Heart left ventricle (tissue), 16 donors: ENCODE data around the gene SEMA4D. TPM values are rescaled to one million over a fixed set of nuclear protein-coding genes. Genes with fewer than 3 reads are reported as not detected.

Experiments used
- ATAC-seq, 4 donors: fragments of 200-7000 bp; cut with Tn5 transposase; one replicate each; pipeline ENCODE4 v1.9.1; 2020 to 2022; ENCODE audit warnings: moderate library complexity in 4 of 4, mild to moderate bottlenecking in 3 of 4, moderate number of reproducible peaks in 1 of 4
- DNase-seq, 5 donors: peaks; one replicate each; pipeline ENCODE4 v3.0.0-alpha.2; 2020
- H3K27ac ChIP-seq, 12 donors: fragments of 200-600 bp; sonication (generic) in 4 of 12; one replicate each; pipeline versions ENCODE4 v1.5.0 to v1.8.0; 2016 to 2022; ENCODE audit warnings: mild to moderate bottlenecking in 2 of 12
- H3K27me3 ChIP-seq, 9 donors: fragments of 200-600 bp; sonication (generic) in 2 of 9; one replicate each; pipeline versions ENCODE4 v1.5.1 to v1.8.0; 2016 to 2022; ENCODE audit warnings: mild to moderate bottlenecking in 3 of 9
- H3K36me3 ChIP-seq, 9 donors: fragments of 200-600 bp; sonication (generic) in 2 of 9; one replicate each; pipeline versions ENCODE4 v1.5.0 to v1.8.0; 2018 to 2022; ENCODE audit warnings: mild to moderate bottlenecking in 2 of 9
- H3K4me1 ChIP-seq, 12 donors: fragments of 200-600 bp; sonication (generic) in 4 of 12; one replicate each; pipeline versions ENCODE4 v1.5.0 to v1.8.0; 2016 to 2022; ENCODE audit warnings: mild to moderate bottlenecking in 3 of 12
- H3K4me3 ChIP-seq, 12 donors: fragments of 200-600 bp; sonication (generic) in 4 of 12; one replicate each; pipeline versions ENCODE4 v1.5.0 to v1.8.0; 2017 to 2022; ENCODE audit warnings: mild to moderate bottlenecking in 9 of 12, moderate library complexity in 4 of 12
- H3K9me3 ChIP-seq, 12 donors: fragments of 200-600 bp; sonication (generic) in 4 of 12; one replicate each; pipeline versions ENCODE4 v1.5.0 to v1.8.0; 2016 to 2022; ENCODE audit warnings: mild to moderate bottlenecking in 1 of 12
- CTCF ChIP-seq, 12 donors: fragments of 200-600 bp; sonication (generic) in 4 of 12; IDR thresholded peaks; one replicate each; pipeline versions ENCODE4 v1.5.0 to v1.8.0; 2018 to 2022; ENCODE audit warnings: antibody characterized with exemption in 12 of 12, mild to moderate bottlenecking in 5 of 12
- POLR2A ChIP-seq, 2 donors: fragments of 450-650 bp; IDR thresholded peaks; one replicate each; pipeline ENCODE4 v1.6.1; 2017; ENCODE audit warnings: antibody characterized with exemption in 2 of 2, mild to moderate bottlenecking in 2 of 2, moderate library complexity in 2 of 2
- WGBS, 4 donors: extraction: QIAGEN DNeasy Blood & Tissue Kit in 2 of 4; methylation state at CpG; one replicate each; pipeline versions ENCODE4 v1.1.5 to v1.1.7; 2013 to 2018; 5-methylcytosine and 5-hydroxymethylcytosine counted together
- intact Hi-C, 10 donors: fragments of 100-400 bp; cut with DNase I; formaldehyde crosslinking; loops; one replicate each; pipeline versions ENCODE4 v1.11.1 to v1.14.2; 2022
- polyA plus RNA-seq, 2 donors: library from polyadenylated mRNA; stranded (reverse); fragments of 200-250 nt; gene quantifications; one replicate each; pipeline ENCODE4 v1.2.3, GENCODE V29; 2013
- total RNA-seq, 9 donors: library from RNA; depleted of rRNA in 2 of 9; stranded (reverse); fragments of >200 nt in 2 of 9; fragmentation: NEBNext Ultra II Directional in 3 of 9; extraction: Animal tissue kit (Norgen Biotek cat#: 25700) in 3 of 9; gene quantifications; one replicate each; pipeline versions ENCODE4 v1.1.0 to v1.2.4, GENCODE V29; 2016 to 2023
- donor health status: ischemic (EF 13 %, LVEDD 7.1; RV severe dilation, severe dysfunction).
- donor health status: healthy with polysubstance abuse.
- donor health status: DM: no; HTN: yes; CAD: no.
- donor health status: DM: no; HTN: no; CAD: no.
- donor health status: ischemic (EF 25% LVEDD 6.9; RV normal size, moderate dysfunction).
- donor health status: ischemic (EF 25% LVEDD 5.7; RV mildly dilated, moderate dysfunction).
- donor health status: healthy.
- donor health status: DM: yes; HTN: yes; CAD: no.
- donor health status: ischemic (EF 35%, LVEDD 5.7; RV mildly dilated, moderate dysfunction).
- donor health status: nonischemic (EF 11% LVEDD 7.7; RV severe dilation, severe dysfunction).
- donor health status: DM: yes; HTN: yes; CAD: no.
- donor health status: PGD.
- donor health status: ischemic (EF 29% LVEDD 5.4; RV normal size, mild dysfunction).
- donor health status: nonischemic (EF 23%, LVEDD 6.1; RV moderate dilation, normal function).

SEMA4D gene
- total and polyA plus RNA-seq, 11 donors, result 4.0 to 59.8 (median 20.2) TPM

DNA sequence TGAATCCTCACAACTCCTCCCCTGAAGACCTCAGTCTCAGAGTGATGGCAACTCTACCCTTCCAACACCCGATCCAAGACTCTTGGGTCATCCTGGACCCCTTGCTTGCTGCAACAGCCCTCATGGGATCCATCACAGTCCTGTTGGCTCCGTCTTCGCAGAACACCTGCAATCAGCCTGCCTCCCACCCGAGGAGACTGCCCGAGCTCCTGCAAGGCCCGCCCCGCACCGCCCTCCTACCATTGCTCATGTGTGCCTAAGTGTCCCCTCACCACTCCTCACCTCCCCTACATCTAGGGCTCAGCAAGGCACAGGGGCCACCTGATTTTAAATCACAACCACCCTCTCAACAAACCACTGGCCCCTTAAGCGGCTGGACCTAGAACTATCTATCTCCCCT lies 5.3 kb downstream of the SEMA4D start:
- no peak for ATAC-seq

GRCh38 chr9:89491694-89492093 lies 6.2 kb downstream of the SEMA4D start:
- H3K4me1 ChIP-seq, result peaks cover 0 to 87% (median 4%) of the 10 kb centered on the region in 12 donors
- WGBS, 4 donors, result 90 to 98% (median 91%) methylated on average over 9 of the region's 9 CpGs
- peaks cover 0 to 2% (median 0%) of the 10 kb centered on the region in 12 donors for H3K9me3 ChIP-seq
- no peaks in the 10 kb centered on the region for H3K36me3 ChIP-seq
- H3K27ac ChIP-seq, result no peak overlapping the region
- no peak for DNase-seq
- no peak for ATAC-seq
- H3K27me3 ChIP-seq, result no peaks in the 10 kb centered on the region
- intact Hi-C loops, result no loop called here
- no peak overlapping the region for H3K4me3 ChIP-seq
- TF ChIP-seq POLR2A (IDR thresholded peaks at IDR 0.05) (no peak), CTCF (IDR thresholded peaks at IDR 0.05) (no peak)

More for the DNA sequence above, 5.3 kb downstream of the SEMA4D start:
- TF ChIP-seq CTCF (IDR thresholded peaks at IDR 0.05), result no peak
- no peak for TF ChIP-seq POLR2A (IDR thresholded peaks at IDR 0.05)
- DNase-seq, result no peak
- Histone ChIP-seq H3K9me3 (no peaks in the 10 kb centered on the region), H3K27ac (no peak overlapping the region), H3K4me1 (peaks cover 0 to 84% (median 8%) of the 10 kb centered on the region in 12 donors), H3K36me3 (no peaks in the 10 kb centered on the region), H3K27me3 (no peaks in the 10 kb centered on the region), H3K4me3 (no peak overlapping the region)
- intact Hi-C loops, result no loop called here
- 94 to 98% (median 97%) methylated on average over 9 of the region's 9 CpGs for WGBS, 4 donors

DNA sequence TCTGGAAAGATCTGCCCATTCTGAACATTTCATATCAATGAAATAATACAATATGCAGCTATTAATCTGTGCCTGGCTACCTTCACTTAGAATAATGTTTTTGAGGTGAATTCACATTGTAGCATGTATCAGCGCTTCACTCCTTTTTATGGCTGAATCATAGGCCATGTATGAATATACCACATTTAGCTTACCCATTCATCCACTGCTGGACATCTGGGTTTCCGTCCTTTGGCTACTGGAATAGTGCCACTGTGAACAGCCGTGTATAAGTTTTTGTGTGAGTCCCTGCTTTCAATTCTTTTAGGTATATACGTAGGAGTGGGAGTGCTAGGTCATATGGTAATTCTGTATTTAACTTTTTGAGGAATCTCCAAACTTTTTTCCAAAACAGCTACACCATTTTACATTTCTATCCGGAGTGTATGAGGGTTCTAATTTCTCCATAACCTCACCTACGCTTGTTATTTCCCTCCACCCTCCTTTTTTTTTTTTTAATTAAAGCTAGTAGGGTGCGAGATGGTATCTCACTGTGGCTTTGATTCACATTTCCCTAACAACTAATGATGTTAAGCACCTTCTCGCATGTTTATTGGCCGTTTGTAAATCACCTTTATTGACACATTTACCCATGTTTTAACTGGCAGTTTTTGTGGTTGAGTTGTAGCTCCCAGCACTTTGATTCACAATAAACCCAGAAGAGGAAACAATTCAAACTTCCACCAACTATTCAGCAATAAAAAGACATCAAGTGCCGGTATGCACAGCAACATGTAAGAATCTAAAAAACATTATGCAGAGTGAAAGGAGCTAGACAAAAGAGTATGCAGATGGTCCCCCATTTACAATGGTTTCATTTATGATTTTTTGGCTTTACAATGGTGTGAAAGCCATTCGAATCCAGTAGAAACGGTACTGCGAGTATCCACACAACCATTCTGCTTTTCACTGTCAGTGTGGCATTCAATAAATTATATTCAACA lies 8.1 kb downstream of the SEMA4D start:
- peaks cover 0 to 11% (median 0%) of the 10 kb centered on the region in 12 donors for H3K9me3 ChIP-seq
- peaks cover 0 to 88% (median 0%) of the 10 kb centered on the region in 12 donors for H3K4me1 ChIP-seq
- 79 to 85% (median 83%) methylated on average over 13 of the region's 13 CpGs for WGBS, 4 donors
- H3K27ac ChIP-seq, result no peak overlapping the region
- intact Hi-C loops, result no loop called here
- H3K27me3 ChIP-seq, result no peaks in the 10 kb centered on the region
- TF ChIP-seq CTCF (IDR thresholded peaks at IDR 0.05) (no peak), POLR2A (IDR thresholded peaks at IDR 0.05) (no peak)
- H3K4me3 ChIP-seq, result no peak overlapping the region
- DNase-seq, result no peak
- ATAC-seq, result no peak
- H3K36me3 ChIP-seq, result no peaks in the 10 kb centered on the region

DNA sequence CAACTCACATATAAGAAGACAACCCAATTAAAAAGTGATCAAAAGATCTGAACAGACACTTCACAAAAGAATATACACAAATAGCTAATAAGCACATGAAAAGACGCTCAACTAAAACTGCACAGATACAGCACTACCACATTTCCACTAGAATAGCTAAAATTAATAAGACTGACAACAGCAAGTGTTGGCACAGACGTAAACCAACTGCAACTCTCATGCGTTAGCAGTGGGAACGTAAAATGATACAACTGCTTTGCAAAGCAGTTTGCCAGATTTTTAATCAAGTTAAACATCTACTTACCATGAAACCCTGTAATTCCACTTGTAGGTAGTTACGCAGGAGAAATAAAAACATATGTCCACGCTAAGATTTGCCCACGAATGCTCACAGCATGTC lies 9.0 kb downstream of the SEMA4D start:
- Histone ChIP-seq H3K9me3 (peaks cover 0 to 11% (median 0%) of the 10 kb centered on the region in 12 donors), H3K4me3 (no peak overlapping the region), H3K36me3 (no peaks in the 10 kb centered on the region), H3K4me1 (peaks cover 0 to 85% (median 3%) of the 10 kb centered on the region in 12 donors), H3K27ac (no peak overlapping the region), H3K27me3 (no peaks in the 10 kb centered on the region)
- intact Hi-C loops, result no loop called here
- DNase-seq, result no peak
- 87 to 96% (median 95%) methylated on average over 7 of the region's 7 CpGs for WGBS, 4 donors
- ATAC-seq, result no peak
- TF ChIP-seq CTCF (IDR thresholded peaks at IDR 0.05) (no peak), POLR2A (IDR thresholded peaks at IDR 0.05) (no peak)
